ENCODE measurements around the gene RNF4.
"Not testable (repeated sequence)": the region's sequence is repeated elsewhere in the genome, so short reads cannot be mapped to it uniquely, and the experiment has no call there.

The RNF4 gene

DNA sequence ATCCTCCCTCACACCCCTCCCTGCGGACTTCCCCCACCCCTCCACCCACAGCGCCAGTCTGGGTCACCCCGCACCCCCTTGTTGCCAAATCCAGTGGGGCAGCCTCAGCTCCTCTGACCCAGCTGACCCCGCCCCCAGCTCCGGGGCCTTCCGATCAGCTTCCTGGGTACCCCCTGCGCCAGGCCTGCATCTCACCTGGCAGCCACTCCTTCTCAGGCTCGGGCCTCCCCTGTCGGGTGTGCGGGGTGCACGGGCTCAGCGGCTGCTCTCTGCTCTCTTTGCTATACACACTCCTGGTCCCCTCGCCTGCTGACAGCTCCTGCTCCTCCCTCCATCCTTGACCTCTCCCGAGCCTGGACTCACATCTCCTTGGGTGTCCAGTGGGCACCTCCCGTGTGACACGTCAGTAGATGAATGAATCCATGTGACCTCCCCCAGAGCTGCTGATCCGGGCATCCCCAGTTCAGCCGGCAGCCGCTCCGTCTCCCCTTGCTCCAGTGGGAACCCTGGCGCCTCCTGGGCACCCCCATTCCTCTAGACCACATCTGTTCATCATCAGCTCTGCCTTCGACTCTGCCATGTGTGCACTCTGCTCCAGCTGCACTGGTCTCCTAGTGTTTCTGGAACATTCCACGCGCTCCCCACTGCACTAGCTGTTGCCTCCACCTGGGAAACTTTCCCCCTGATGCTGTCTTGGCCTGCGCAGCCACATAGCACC is 40.3 kb upstream of the RNF4 start:
- POLR2A ChIA-PET = interaction anchor here (1.1 to 1.5 kb wide), 2 partner anchors 10 to 13 kb away, joined by 3 read pairs; partner anchors contain the start of genes CFAP99 and ZFYVE28

DNA sequence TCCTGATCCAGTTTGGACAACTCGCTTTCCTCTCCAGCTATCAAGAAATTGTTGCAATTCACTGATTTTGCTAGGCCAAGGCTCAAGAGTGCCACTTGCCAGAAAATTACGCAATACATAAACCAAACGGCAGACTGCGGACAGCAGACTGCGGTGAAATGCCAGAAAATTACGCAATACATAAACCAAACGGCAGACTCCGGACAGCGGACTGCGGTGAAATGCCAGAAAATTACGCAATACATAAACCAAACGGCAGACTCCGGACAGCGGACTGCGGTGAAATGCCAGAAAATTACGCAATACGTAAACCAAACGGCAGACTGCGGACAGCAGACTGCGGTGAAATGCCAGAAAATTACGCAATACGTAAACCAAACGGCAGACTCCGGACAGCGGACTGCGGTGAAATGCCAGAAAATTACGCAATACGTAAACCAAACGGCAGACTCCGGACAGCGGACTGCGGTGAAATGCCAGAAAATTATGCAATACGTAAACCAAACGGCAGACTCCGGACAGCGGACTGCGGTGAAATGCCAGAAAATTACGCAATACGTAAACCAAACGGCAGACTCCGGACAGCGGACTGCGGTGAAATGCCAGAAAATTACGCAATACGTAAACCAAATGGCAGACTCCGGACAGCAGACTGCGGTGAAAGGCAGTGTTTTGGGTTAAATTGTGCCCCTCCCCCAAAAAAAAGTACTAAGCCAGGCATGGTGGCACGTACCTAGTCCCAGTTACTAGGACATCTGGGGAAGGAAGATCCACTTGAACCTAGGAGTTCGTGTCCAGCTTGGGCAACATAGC is 38.8 kb upstream of the RNF4 start:
- DNase-seq (ENCODE audit: extremely low spot score); POLR2A ChIA-PET: not testable (repeated sequence)
- CTCF ChIA-PET = interaction anchor here (2.0 kb wide), 1 partner anchor 11 kb away, joined by 4 read pairs; no protein-coding TSS in a partner anchor

More for the DNA sequence above, 40.3 kb upstream of the RNF4 start:
- no peak for DNase-seq (ENCODE audit: extremely low spot score)
- TF ChIP-seq BHLHE40 (IDR thresholded peaks at IDR 0.05; ENCODE audit: borderline replicate concordance) = no peak
- TF ChIP-seq ZNF384 (IDR thresholded peaks at IDR 0.05) = no peak
- no peak for TF ChIP-seq FOXK2 (IDR thresholded peaks at IDR 0.05)
- no peak for TF ChIP-seq CTBP1 (IDR thresholded peaks at IDR 0.05; ENCODE audit: borderline replicate concordance)
- TF ChIP-seq LEF1 (IDR thresholded peaks at IDR 0.05; ENCODE audit: borderline replicate concordance) = no peak
- TF ChIP-seq SUZ12 (IDR thresholded peaks at IDR 0.05) = no peak
- no peak for TF ChIP-seq SP1 (IDR thresholded peaks at IDR 0.05)
- no peak for TF ChIP-seq HDGF (IDR thresholded peaks at IDR 0.05; ENCODE audit: borderline replicate concordance)
- TF ChIP-seq FOXA1 (IDR thresholded peaks at IDR 0.05) = no peak
- TF ChIP-seq NFRKB (IDR thresholded peaks at IDR 0.05) = no peak
- TF ChIP-seq, protein P1, sequence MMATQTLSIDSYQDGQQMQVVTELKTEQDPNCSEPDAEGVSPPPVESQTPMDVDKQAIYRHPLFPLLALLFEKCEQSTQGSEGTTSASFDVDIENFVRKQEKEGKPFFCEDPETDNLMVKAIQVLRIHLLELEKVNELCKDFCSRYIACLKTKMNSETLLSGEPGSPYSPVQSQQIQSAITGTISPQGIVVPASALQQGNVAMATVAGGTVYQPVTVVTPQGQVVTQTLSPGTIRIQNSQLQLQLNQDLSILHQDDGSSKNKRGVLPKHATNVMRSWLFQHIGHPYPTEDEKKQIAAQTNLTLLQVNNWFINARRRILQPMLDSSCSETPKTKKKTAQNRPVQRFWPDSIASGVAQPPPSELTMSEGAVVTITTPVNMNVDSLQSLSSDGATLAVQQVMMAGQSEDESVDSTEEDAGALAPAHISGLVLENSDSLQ (IDR thresholded peaks at IDR 0.05) = no peak
- no peak for TF ChIP-seq TARDBP (IDR thresholded peaks at IDR 0.05)
- TF ChIP-seq FOXM1 (IDR thresholded peaks at IDR 0.05; ENCODE audit: borderline replicate concordance) = no peak
- no peak for TF ChIP-seq ARNT (IDR thresholded peaks at IDR 0.05)
- TF ChIP-seq L3MBTL2 (conservative IDR thresholded peaks at IDR 0.05) = no peak
- TF ChIP-seq ELF4 (IDR thresholded peaks at IDR 0.05) = no peak
- CTCF ChIA-PET = interaction anchor here (1.2 kb wide), 1 partner anchor 13 kb away, joined by 8 read pairs; no protein-coding TSS in a partner anchor

DNA sequence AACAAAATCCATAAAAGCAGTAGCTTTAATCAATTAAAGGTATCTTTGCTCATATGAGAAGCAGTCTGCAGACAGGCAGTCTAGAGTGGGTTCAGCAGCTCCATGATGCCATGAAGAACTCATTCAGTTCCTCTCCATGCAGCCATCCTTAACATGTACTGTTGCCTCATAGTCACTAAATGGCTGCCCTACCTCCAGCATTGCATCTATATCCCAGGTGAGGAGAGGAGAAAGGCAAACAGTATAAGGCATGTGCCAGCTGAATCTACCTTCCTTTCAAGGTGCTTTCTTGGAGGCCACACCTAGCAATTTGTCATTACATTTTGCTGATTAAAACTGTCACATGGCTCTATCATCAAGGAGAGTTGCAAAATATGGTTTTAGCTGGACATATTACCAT is 36.9 kb upstream of the RNF4 start:
- DNase-seq (ENCODE audit: extremely low spot score) = no peak
- ChIA-PET CTCF (interaction anchor here (2.0 kb wide), 1 partner anchor 10 kb away, joined by 4 read pairs; no protein-coding TSS in a partner anchor), POLR2A (interaction anchor here (1.1 kb wide), 1 partner anchor 13 kb away, joined by 3 read pairs; the partner anchor contains the start of genes CFAP99 and ZFYVE28)
- TF ChIP-seq LEF1 (IDR thresholded peaks at IDR 0.05; ENCODE audit: borderline replicate concordance) = no peak
- no peak for TF ChIP-seq ELF4 (IDR thresholded peaks at IDR 0.05)
- no peak for TF ChIP-seq SUZ12 (IDR thresholded peaks at IDR 0.05)
- TF ChIP-seq CTBP1 (IDR thresholded peaks at IDR 0.05; ENCODE audit: borderline replicate concordance) = no peak
- TF ChIP-seq ARNT (IDR thresholded peaks at IDR 0.05) = no peak
- no peak for TF ChIP-seq L3MBTL2 (conservative IDR thresholded peaks at IDR 0.05)
- no peak for TF ChIP-seq HDGF (IDR thresholded peaks at IDR 0.05; ENCODE audit: borderline replicate concordance)

DNA sequence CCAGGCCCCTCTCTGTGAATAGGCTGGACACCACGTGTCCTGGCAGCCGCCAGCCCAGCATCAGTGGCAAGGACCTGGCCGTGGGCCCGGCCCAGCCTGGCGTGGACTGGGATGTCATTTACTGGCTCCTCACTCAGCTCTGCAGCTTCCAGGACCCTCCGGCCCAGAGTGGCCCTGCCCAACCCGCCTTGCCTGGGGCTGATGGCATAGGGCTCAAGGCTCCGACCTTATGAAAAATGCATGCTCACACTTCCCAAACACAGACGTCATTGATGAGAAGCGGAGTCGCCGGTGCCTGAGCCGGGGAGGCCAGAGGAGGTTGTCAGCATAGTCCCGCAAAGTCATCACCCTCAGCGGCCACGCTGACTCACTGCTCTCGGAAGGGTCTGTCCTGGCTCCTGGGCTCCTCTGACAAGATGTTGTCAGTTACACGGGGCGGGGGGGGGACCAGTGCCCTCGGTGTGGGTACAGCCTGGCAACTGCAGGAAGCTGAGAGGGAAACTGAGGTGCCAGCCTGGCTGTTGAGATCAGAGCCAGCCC is 35.8 kb upstream of the RNF4 start:
- ChIA-PET CTCF (no interaction called here), POLR2A (no interaction called here)
- no peak for DNase-seq (ENCODE audit: extremely low spot score)
- no peak for TF ChIP-seq L3MBTL2 (conservative IDR thresholded peaks at IDR 0.05)
- TF ChIP-seq LEF1 (IDR thresholded peaks at IDR 0.05; ENCODE audit: borderline replicate concordance) = no peak
- no peak for TF ChIP-seq HDGF (IDR thresholded peaks at IDR 0.05; ENCODE audit: borderline replicate concordance)
- no peak for TF ChIP-seq SP1 (IDR thresholded peaks at IDR 0.05)
- TF ChIP-seq FOXK2 (IDR thresholded peaks at IDR 0.05) = no peak
- no peak for TF ChIP-seq SUZ12 (IDR thresholded peaks at IDR 0.05)
- TF ChIP-seq BHLHE40 (IDR thresholded peaks at IDR 0.05; ENCODE audit: borderline replicate concordance) = no peak
- TF ChIP-seq, protein P1 (IDR thresholded peaks at IDR 0.05) = no peak
- TF ChIP-seq FOXM1 (IDR thresholded peaks at IDR 0.05; ENCODE audit: borderline replicate concordance) = no peak
- no peak for TF ChIP-seq TARDBP (IDR thresholded peaks at IDR 0.05)
- no peak for TF ChIP-seq ZNF384 (IDR thresholded peaks at IDR 0.05)
- no peak for TF ChIP-seq CTBP1 (IDR thresholded peaks at IDR 0.05; ENCODE audit: borderline replicate concordance)
- no peak for TF ChIP-seq FOXA1 (IDR thresholded peaks at IDR 0.05)

DNA sequence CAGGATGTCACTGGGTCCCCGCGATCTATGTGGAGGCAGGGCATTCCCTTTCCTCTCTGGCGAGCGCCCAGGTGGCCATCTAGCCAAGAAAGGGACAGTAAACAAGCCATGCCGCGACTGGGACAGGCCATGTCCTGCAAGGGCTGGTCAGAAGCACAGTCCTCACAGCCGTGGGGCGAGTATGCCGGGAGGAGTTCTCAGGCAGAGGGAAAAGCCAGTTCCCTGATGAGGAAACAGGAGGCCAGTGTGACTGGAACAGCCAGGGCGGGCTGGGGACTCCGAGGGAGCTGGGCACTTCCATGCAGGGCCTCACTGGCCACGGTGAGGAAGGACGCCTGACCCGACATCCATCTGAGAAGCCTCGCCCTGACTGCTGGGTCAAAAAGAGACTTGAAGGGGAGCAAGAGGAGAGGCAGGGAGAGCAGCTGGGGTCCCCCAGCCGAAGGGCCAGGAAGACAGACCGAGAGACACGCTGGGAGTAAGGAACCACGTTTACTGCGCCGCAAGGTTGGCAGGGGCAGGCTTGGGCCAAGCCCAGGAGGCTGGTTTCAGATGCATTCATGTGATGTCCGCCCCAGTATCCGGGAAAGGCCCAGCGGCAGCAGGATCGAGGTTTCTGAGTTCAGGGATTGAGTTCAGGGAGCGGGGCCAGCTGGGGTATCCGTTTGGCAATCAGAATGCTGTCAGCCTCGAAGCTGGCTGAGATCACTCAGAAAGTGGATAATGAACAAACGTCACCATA is 35.1 kb upstream of the RNF4 start:
- POLR2A ChIA-PET = no interaction called here
- TF ChIP-seq ARNT (IDR thresholded peaks at IDR 0.05) = no peak
- no peak for TF ChIP-seq CTBP1 (IDR thresholded peaks at IDR 0.05; ENCODE audit: borderline replicate concordance)
- DNase-seq (ENCODE audit: extremely low spot score) = no peak
- CTCF ChIA-PET = interaction anchor here (0.6 kb wide), 1 partner anchor 490 kb away, joined by 3 read pairs; no protein-coding TSS in a partner anchor

DNA sequence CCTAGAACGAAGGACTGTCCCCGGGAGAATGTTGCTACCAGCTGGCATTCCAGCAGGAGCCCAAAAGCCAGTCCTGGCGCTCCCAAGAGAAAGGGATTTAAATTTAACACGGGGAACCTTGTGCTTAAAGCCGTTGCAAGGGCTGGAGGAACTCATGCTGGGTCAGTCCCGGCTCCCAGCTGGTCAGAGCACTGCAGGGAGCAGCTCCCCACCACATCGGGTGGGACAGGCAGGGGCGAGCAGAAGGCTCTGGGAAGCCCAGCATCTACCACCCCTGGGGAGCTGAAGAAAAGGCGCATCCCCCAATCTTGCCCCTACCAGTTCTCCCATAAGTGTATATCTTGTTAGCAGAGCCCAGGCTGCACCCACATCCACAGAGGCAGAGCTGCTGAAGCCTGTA is 34.5 kb upstream of the RNF4 start:
- DNase-seq (ENCODE audit: extremely low spot score) = no peak
- CTCF ChIA-PET = interaction anchor here (0.6 kb wide), 1 partner anchor 490 kb away, joined by 3 read pairs; no protein-coding TSS in a partner anchor
- TF ChIP-seq ELF4 (IDR thresholded peaks at IDR 0.05) (no peak), BHLHE40 (IDR thresholded peaks at IDR 0.05; ENCODE audit: borderline replicate concordance) (no peak), ARNT (IDR thresholded peaks at IDR 0.05) (no peak)
- TF ChIP-seq, protein P1 (IDR thresholded peaks at IDR 0.05) = no peak
- POLR2A ChIA-PET = no interaction called here
